Measurements from ENCODE around the gene TXLNA.

Gene TXLNA

DNA sequence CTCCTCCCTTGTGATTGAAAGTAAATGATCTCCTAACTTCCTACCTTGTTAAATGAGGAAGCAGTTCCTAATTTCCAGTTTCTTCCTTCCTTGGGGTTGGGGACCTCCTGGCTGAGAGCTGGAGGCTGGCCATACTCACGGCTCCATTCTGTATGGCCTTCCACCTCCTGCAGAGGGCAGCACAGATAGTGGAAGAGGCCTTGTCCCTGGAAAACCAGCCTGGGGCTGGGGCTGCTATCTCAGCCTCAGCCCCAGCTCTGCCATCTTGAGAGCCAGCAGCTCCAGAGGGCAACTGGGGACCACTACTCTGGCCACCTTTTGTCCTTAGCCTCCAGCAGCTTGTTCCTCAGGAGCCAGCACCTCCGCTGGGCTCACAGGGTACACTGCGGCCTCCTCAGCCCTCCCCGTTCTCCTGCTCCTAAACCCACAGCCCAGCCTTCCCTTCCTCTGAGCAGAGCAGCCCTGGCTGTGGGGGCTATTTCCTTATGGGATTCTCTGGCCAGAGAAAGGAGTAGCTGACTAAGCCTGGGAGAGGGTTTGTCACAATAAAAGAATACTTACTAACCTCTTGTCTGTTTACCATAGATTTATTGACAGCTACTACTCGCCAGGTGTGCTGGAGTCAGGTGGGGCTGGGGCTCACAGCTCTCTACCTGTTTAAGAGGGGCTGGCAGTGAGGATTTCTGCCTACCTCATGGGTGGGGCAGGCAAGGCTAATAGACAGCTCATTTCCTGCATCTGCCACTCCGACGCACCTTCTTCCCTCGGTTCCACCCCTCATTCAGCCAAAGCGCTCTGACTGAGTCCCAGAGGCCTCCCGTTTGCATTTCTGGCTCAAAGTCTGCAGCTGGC lies 36.4 kb downstream of the TXLNA start:
- no peak for DNase-seq (ENCODE audit: low read depth)

DNA sequence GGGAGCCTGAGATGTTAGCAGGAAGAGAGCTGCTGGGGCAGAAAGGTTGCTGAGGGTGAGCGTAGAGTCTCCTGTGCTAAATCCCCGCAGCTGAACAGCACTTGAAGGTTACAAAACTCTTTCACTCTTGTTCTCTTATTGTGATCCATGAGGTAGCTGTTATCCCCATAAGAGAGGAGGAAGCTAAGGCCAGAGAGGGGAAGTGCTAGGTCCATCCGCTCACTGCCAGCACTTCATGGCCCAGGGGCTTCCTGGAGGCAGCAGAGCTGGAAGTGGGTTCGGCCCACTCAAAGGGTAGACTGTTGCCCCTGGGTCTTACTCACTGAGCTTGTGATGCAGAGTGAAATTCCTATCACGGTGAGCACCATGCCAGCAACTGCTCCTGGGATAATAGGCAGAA lies 37.1 kb downstream of the TXLNA start:
- DNase-seq (ENCODE audit: low read depth) = no peak

DNA sequence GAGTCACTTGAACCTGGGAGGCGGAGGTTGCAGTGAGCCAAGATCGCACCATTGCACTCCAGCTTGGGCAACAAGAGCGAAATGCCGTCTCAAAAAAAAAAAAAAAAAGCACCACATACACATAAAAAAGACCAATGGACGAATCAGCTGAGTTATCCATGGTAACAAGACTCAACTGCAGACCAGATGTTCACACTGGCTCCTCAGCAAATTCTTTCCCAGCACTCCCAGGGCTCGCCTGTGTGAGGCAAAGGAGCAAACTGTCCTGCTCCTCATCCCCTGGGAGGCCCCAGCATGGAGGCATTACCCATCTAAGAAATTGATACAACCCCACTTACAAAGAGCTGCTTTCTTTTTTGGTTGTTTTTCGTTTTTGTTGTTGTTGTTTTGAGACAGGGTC lies 39.5 kb downstream of the TXLNA start:
- peak; percentile 75 for DNase-seq (ENCODE audit: low read depth)

DNA sequence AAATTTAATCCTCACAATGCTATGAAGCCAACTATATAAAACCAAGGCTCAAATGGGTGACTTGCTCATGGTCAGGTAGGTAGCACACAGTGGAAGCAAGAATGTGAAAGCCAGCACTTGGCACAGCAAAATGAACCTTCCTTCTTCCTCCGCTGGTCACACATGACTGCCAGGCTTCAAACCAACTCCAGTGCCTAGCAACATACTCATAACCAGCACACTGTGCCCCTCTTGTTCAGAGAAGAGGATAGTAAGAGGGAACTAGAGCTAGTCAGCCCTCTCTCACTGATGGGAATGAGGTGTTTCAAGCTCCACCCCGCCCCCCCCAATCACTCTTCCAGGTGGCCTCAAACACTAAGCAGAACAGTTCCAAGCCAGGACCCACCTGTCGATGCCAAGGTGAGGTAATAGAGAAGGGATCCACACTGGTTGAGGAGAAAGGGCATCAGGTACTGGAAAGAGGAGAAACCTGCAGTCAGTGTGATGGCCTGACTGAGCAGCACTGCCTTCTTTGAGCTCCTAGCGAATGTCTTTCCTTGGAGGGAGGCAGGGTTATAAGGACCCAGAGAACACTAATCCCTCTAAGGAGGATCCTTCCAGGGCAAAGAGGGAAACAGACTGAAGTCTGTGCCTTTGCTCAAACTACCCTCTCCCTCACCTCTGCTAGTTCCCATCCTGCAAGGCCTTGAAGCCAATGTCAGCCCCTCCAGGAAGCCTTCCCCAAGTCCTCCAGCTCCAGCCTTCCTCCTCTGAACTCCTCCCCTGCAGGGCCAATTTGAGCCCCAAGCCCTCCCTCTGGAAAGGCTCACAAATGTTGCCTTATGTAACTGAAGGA lies 41.5 kb downstream of the TXLNA start:
- DNase-seq (ENCODE audit: low read depth) = no peak

DNA sequence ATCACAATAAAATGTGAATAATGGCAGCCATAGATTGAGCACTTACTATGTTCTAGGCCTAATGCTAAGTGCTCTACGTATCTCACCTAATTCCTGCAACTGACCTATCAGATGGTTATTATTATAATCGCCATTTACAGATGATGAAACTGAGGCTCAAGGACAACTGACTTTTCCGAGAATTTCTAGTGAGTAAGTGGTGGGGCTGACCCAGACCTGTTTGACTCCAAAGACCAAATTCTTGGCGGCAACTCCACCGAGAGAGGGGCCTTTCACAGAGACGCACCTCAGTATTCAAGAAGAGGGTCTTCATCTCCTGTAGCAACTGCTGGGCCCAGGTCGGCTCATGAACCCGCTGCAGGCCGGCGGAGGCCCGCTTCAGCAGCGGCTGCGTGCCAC lies 42.1 kb downstream of the TXLNA start:
- DNase-seq (ENCODE audit: low read depth) = no peak

DNA sequence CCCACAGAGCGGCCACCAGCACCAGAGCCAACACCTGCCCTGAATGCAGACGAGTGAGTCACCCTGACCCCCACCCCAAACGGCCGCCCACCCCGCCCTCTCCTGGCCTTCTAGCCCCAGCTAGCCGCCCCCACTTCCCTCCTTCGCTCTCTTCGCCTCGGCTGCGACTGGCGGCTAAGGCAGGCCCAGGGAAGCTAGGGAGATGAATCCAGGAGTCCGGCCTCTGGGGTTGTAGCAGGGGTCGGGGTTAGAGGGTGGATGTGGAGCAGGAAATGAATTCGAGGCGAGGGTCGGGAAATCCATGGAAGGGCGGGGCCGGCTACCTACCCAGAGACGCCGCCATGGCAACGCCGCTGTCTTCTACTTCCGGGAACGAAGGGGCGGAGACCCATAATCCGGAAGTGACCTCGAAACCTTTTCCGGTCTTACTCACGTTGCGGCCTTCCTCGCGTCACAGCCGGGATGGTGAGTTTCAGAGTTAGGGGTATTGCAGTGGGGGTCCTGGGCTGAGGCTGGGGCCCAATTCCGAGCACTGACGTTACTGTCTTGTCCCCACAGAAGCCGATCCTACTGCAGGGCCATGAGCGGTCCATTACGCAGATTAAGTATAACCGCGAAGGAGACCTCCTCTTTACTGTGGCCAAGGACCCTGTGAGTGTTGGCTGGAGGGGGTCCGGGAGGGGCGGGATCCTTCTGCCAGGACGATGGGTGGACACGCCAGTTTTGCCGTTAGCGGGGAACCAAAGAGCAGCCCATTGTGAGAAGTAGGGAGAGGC lies 42.7 kb downstream of the TXLNA start, which contains the start of the genes EIF3I and TMEM234:
TSS of gene EIF3I (plus strand) at position 428 of the 776 bp plus-strand sequence. CDS start at position 463, 35 bp downstream.
TSS of gene TMEM234 (minus strand) at position 374 of the 776 bp plus-strand sequence. CDS start at position 343, 31 bp downstream.
- peak; percentile 80 for DNase-seq (ENCODE audit: low read depth)

DNA sequence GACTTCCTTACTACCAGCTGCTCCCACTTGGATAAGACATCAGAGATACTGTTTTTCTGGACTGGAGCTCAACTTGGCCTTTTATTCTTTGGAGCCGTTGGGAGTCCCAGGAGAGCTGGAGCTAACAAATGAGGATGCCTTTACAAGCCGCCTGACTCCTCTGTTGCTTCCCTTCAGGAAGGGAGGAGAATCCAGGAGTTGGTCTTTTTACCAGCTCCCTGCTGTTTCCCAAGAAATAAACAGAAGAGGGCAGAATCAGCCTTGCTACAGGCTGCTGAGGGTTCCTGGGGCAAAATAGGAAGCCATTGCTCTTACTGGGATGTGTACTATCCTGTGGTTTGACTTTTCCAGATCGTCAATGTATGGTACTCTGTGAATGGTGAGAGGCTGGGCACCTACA lies 44.2 kb downstream of the TXLNA start:
- no peak for DNase-seq (ENCODE audit: low read depth)

DNA sequence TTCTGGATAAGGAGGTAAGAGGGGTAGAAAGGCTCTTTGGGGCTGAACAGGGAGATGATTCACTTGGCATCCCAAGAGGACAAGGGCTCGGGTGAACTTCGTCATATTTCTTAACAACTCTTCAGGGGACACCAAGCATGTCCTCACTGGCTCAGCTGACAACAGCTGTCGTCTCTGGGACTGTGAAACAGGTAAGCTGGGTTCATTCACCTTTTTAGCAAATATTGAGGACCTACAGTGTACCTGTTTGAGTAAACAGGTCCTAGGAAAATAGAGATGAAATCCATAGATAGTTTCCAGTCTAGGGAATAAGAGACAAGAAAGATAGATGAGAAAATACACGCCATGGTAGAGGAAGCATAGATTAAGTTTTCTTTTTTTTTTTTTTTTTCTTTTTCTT lies 44.8 kb downstream of the TXLNA start:
- no peak for DNase-seq (ENCODE audit: low read depth)

DNA sequence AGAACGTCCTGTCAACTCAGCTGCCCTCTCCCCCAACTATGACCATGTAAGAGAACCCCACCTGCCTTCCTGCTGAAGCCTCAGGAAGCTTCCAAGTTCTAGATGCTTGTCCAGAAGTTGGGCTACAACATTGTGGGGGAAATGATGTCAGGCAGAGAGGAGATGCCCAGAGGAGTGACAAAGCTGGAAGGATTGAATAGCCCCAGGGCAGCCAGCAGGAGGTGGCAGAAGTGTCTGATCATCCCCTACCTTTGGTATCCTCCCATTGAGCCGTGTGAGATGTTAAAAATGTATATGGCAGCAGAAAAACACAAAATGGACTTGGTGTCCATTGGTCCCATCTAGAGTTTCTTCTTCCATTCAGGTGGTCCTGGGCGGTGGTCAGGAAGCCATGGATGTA lies 49.3 kb downstream of the TXLNA start:
- no peak for DNase-seq (ENCODE audit: low read depth)

DNA sequence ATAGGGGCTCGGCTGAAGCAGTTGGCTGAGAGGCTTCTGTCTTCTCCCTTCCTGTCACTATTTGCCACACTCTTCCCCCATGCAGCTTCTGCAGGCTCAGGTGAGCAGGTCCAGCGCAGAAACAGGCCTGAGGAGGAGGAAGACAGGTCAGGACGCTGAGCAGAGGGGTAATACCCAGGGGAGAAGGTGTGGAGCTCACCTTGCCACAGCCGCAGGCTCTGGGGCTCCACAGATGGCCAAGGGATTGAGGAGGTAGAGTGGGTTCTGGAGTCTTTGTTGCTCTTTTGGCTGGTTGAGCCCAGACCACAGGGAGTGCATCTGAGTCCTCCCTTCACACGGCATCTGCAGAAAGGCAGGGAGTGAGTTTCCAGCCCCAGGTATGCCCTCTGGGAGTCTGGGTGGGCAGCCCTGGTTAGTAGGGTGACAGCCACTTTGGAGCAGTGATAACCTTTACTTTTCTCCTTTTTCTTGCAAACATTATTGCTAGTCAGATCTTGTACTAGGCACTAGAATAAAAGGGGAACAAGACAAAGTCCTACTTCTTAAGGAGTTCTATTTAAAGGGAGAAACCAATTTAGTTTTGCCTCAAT lies 52.5 kb downstream of the TXLNA start:
- no peak for DNase-seq (ENCODE audit: low read depth)

DNA sequence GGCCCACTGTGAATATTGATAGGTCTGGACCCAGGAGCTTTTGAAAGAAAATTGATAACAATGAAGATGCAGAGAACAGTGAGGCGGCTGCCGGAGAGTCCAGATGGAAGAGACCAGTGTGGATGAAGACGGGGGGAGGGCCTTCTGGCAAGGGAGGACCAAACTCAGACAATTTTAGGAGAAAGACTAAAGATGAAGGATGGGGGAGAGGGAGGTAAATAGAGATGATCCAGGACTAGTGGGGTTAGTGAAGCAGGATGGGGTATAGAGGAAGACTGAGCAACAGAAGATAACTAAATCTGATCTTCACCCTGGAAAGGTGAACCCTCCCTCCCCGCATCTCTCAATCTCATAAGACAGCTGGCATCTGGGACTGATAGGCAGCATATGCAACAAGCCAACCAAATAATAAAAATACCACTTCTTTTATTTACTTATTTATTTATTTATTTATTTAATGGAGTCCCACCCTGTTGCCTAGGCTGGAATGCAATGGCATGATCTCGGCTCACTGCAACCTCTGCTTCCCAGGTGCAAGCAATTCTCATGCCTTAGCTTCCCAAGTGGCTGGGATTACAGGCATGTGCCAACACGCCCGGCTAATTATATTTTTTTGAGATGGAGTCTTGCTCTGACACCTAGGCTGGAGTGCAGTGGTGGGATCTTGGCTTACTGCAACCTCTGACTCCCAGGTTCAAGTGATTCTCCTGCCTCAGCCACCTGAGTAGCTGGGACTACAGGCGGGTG lies 53.3 kb downstream of the TXLNA start:
- no peak for DNase-seq (ENCODE audit: low read depth)

DNA sequence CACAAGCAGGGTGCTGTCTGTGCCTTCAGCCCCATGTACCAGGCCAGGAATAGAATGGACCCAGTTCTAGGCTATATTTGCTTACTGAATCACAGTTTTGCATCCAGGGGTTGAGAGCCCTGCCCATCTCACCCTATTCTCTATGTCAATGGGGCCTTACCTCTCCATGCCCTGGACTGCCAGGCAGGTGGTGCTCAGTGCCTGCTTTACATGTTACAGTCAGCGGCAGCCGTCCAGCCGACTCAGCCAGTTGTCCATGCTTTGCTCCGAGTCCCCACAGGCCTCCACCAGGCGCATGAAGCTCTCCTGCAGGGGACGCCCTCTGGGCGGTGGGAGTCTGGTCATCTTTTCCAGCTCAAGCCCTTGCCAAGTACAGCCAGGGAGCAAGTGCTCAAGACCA lies 55.3 kb downstream of the TXLNA start:
- DNase-seq (ENCODE audit: low read depth) = no peak

DNA sequence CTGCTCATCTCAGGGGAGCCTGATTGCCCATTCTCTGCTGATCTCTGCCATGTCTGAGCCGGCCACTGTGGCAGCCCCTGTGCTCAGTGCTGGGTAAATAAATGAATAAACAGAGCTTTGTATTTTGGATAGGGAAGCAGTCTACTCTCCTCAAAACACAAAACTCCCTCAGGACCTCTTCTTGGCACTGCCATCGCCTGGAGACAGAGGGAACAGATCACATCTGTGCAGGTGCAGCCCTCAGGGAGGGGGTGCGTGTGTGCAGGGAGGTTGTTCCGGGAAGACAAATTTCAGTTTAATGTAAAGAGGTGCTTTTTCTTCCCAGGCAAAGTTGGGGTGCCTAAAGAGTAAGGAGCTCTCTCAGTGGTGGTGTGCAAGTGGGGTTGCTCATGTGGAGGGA lies 59.9 kb downstream of the TXLNA start:
- DNase-seq (ENCODE audit: low read depth) = no peak

DNA sequence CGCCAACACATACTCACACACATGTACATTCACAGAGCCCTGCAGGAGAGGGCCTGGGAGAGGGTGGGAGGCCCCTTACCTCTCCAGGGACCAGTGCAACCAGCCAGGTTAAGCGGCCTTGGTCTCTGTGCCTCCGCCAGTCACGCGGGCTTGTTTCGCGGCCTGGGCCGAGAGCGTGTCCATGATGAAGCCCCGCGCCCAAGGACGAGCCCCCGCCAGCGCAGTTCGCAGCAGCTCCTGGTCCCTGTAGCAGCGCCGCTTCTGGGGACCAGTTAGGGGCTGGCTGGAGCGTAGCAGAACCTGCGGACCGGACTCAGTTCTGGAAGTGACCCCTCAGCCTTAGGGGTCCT lies 60.3 kb downstream of the TXLNA start:
- DNase-seq (ENCODE audit: low read depth) = no peak

DNA sequence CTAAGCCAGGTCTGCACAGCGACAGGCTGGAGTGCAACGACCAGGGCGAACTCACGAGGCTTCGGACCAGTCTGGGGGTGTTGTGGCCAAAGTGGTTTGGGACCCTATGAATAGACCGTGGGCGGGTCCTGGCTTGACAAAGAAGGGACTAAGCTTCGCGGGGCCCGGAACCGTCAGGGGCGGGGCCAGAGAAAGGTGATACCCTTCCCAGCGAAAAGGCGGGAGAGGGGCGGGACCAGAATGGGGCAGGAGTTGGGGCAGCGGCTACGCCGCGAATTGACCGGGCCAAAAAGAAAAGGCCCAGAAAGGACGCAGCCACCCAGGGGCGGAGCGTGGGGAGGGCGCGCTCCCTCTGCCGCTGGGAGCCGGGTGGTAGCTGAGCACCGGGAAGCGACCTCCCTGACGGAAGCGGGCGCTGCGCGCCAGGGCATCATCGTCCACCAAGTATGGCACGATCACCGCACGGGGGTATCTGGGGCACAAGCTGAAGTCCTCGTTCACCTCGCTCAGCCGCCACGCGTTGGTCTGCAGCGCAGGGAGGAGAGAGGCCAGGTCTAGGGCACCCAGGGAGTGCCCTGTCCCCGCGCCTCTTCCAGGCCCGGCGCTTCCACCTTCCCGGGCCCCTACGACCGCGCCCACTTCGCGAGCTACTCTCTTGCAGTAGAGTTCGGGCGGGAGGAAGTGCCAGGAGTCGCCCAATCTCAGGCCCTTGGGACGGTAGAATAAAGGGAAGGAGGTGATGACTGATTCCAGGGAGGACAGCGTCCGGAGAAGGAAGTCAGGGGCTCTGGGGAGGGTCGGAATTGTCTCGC lies 60.9 kb downstream of the TXLNA start:
- DNase-seq (ENCODE audit: low read depth) = no peak

DNA sequence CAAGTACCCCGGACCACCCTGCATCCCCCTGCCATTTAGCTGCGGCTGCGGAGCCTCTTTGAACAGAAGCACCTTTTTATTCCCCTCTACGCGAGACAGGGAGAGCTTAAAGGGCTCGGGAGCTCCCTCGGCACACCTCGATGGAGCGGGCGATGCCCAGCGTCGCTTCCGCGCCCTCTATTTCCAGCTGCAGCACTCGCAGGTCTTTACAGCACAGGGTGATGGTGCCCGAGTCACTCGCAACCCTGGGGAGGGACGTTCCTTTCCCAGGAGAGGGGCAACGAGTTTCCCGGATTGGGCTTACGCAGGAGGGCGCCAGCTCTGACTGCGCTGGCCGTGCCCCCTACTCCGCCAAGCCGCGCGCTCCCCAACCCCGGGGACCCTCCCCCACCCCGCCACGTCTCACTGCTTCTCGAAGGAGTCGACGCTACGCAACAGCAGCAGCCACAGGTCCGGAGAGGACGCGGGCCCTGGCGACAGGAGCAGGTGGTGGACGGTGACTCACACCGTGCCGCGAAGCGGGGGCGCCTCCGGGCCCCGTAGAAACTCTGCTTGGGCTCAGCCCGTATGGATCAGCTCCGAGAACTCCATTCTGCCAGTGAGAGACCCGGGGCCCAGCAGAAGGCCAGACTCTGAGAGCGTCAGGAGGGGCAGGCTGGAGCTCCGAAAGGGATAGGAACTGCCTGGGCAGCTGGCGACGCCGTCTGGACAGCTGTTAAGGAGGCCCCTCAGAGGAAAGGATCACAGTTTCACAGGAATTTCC lies 61.7 kb downstream of the TXLNA start:
- DNase-seq (ENCODE audit: low read depth) = no peak

DNA sequence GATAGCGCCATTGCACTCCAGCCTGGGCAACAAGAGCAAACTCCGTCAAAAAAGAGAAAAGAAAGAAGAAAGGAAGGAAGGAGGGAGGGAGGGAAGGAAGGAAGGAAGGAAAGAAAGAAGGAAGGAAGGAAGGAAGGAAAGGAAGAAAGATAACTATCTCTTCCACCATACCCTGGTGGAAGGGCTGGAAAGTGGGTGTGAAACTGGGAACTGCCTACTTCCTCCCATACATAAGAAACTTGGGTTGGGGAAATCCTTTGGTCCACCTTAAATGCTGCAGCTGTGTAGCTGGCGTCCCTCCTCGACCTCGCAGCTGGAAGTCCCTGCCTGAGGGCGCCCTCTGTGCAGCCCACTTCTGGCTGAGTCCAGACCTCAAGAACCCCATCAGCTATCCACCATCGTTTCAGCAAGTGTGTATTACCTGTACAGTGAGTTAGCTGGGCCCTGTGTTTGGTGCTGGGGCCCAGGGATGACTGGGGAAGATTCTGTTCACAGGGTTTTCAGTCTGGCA lies 62.9 kb downstream of the TXLNA start:
- DNase-seq (ENCODE audit: low read depth) = no peak

DNA sequence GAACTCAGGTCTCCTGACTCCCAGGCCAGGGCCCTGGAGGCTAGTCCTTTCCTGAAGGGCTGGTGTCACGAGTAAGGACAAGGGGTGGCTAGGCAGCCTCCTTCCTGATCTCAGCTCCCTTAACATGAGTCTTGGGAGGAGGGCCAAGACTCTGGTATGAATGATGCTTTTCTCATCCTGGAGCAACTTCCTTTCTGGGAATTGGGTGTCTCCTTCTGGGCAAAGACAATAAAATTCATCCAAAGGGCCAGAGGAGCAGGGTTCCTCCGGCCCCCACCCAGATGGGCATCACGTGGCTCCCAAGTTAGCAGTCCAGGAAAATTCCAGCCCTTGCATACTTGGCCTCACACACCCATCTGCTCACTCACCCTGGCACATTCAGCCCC lies 67.4 kb downstream of the TXLNA start, which contains the start of gene FAM167B:
TSS of gene FAM167B (plus strand) at position 335 of the 386 bp plus-strand sequence. CDS start 200 bp downstream, outside the sequence.
- peak; percentile 93 for DNase-seq (ENCODE audit: low read depth)

DNA sequence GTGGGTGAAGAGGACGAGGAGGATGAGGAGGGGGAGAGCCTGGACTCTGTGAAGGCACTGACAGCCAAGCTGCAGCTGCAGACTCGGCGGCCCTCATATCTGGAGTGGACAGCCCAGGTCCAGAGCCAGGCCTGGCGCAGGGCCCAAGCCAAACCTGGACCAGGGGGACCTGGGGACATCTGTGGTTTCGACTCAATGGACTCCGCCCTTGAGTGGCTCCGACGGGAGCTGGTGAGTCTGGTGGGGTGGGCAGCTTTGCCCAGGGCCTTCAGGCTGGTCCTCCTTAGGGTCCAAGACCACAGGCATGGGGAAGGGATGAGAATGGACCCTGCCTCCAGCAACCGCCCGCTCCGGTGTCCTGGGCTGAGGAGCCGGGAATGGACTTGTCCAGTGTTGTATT lies 68.0 kb downstream of the TXLNA start:
- no peak for DNase-seq (ENCODE audit: low read depth)
